Measurements from ENCODE around the gene ARHGEF17. TPM values are rescaled to one million over a fixed set of nuclear protein-coding genes. Genes with fewer than 3 reads are reported as not detected.

ARHGEF17 gene
- total RNA-seq, 3 donors from 2014 or later (not counting 1 experiment from before 2014, with no cell fraction given), result 0.02 to 0.88 (median 0.50) TPM

DNA sequence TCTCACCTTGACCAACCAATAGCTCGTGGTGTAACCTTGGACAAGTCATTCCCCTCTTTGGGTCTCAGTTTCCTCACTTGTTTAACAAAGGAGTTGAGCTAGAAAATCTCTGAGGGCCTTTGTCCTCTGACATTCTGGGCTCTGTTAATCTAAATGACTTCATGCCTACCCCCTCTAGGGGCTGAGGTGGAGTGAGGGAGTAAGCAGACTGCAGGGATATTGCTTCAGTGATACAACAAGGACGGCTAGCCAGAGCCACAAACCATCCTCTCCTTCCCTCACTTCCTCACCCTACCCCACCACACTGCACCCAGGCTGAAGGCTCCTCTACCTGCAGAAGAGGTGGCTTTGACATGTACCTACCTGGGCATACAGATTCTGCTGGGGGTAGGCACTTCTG is 103.0 kb downstream of the ARHGEF17 start:
- Histone ChIP-seq H3K9me3 (ENCODE audit: control insufficient read depth, insufficient read depth, low read length) (no peaks in the 10 kb centered on the region), H3K4me3 (ENCODE audit: low read length) (no peak overlapping the region), H3K27me3 (ENCODE audit: control insufficient read depth, insufficient read depth, low read length) (no peaks in the 10 kb centered on the region), H3K4me1 (ENCODE audit: control insufficient read depth, insufficient read depth, low read length) (no peaks in the 10 kb centered on the region), H3K27ac (ENCODE audit: low read length) (no peak overlapping the region), H3K36me3 (ENCODE audit: control insufficient read depth, insufficient read depth, low read length) (peaks cover 22% of the 10 kb centered on the region)
- no peaks in the 10 kb centered on the region for H3K36me3 Mint-ChIP-seq
- no peak for ATAC-seq
- DNase-seq, result no peak
- WGBS (ENCODE audit: insufficient coverage), result 71% methylated on average over 2 of the region's 2 CpGs
- peaks cover 14 to 22% of the 10 kb centered on the region in 2 donors for H3K4me1 Mint-ChIP-seq
- no peak overlapping the region for H3K27ac Mint-ChIP-seq
- H3K4me3 Mint-ChIP-seq, result no peak overlapping the region
- TF ChIP-seq, protein P1, sequence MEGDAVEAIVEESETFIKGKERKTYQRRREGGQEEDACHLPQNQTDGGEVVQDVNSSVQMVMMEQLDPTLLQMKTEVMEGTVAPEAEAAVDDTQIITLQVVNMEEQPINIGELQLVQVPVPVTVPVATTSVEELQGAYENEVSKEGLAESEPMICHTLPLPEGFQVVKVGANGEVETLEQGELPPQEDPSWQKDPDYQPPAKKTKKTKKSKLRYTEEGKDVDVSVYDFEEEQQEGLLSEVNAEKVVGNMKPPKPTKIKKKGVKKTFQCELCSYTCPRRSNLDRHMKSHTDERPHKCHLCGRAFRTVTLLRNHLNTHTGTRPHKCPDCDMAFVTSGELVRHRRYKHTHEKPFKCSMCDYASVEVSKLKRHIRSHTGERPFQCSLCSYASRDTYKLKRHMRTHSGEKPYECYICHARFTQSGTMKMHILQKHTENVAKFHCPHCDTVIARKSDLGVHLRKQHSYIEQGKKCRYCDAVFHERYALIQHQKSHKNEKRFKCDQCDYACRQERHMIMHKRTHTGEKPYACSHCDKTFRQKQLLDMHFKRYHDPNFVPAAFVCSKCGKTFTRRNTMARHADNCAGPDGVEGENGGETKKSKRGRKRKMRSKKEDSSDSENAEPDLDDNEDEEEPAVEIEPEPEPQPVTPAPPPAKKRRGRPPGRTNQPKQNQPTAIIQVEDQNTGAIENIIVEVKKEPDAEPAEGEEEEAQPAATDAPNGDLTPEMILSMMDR (IDR thresholded peaks at IDR 0.05), result no peak
- intact Hi-C loops (cut with micrococcal nuclease), result no loop called here
- no peaks in the 10 kb centered on the region for H3K27me3 Mint-ChIP-seq (ENCODE audit: low read depth in 2 of 2)
- no peaks in the 10 kb centered on the region for H3K9me3 Mint-ChIP-seq

GRCh38 chr11:73412308-73412707 is 104.2 kb downstream of the ARHGEF17 start:
- no peak overlapping the region for H3K4me3 ChIP-seq (ENCODE audit: low read length)
- H3K9me3 ChIP-seq (ENCODE audit: control insufficient read depth, insufficient read depth, low read length), result no peaks in the 10 kb centered on the region
- no peak overlapping the region for H3K27ac ChIP-seq (ENCODE audit: low read length)
- H3K27ac Mint-ChIP-seq, result peak overlapping the region in 1 of 2 donors; percentile 14
- peaks cover 18% of the 10 kb centered on the region for H3K36me3 ChIP-seq (ENCODE audit: control insufficient read depth, insufficient read depth, low read length)
- no peaks in the 10 kb centered on the region for H3K27me3 Mint-ChIP-seq (ENCODE audit: low read depth in 2 of 2)
- no peak for ATAC-seq
- TF ChIP-seq, protein P1 (IDR thresholded peaks at IDR 0.05), result no peak
- intact Hi-C loops (cut with micrococcal nuclease), result no loop called here
- no peak overlapping the region for H3K4me3 Mint-ChIP-seq
- no peak for DNase-seq
- WGBS (ENCODE audit: insufficient coverage), result 92% methylated on average over 3 of the region's 3 CpGs
- H3K27me3 ChIP-seq (ENCODE audit: control insufficient read depth, insufficient read depth, low read length), result no peaks in the 10 kb centered on the region
- H3K4me1 Mint-ChIP-seq, result peaks cover 20 to 22% of the 10 kb centered on the region in 2 donors
- H3K36me3 Mint-ChIP-seq, result no peaks in the 10 kb centered on the region
- H3K9me3 Mint-ChIP-seq, result no peaks in the 10 kb centered on the region
- H3K4me1 ChIP-seq (ENCODE audit: control insufficient read depth, insufficient read depth, low read length), result no peaks in the 10 kb centered on the region

DNA sequence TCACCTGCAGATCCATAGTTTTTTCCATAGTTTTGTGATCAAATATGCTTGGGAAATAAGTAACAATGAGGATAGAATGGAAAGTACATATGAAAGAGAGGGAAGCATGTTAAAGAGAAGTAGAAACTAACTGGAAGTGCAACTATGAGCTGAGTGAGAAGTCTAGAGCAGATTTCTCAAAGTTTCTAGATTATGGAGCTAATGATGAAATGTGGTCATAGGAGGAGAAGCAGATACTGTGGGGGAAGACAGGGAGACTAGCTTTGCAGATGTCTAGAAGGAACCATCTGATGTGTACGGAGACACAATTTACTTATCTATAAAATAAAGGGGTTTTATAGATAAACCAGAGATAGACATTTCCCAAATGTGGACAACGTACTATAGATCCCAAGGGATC is 105.2 kb downstream of the ARHGEF17 start:
- H3K4me3 Mint-ChIP-seq, result no peak overlapping the region
- DNase-seq (no peak), ATAC-seq (no peak)
- peaks cover 20 to 22% of the 10 kb centered on the region in 2 donors for H3K4me1 Mint-ChIP-seq
- no peaks in the 10 kb centered on the region for H3K9me3 ChIP-seq (ENCODE audit: control insufficient read depth, insufficient read depth, low read length)
- H3K27ac Mint-ChIP-seq, result no peak overlapping the region
- no peaks in the 10 kb centered on the region for H3K36me3 Mint-ChIP-seq
- peaks cover 19% of the 10 kb centered on the region for H3K36me3 ChIP-seq (ENCODE audit: control insufficient read depth, insufficient read depth, low read length)
- H3K4me3 ChIP-seq (ENCODE audit: low read length), result no peak overlapping the region
- H3K27ac ChIP-seq (ENCODE audit: low read length), result no peak overlapping the region
- intact Hi-C loops (cut with micrococcal nuclease), result no loop called here
- H3K27me3 ChIP-seq (ENCODE audit: control insufficient read depth, insufficient read depth, low read length), result no peaks in the 10 kb centered on the region
- no peaks in the 10 kb centered on the region for H3K27me3 Mint-ChIP-seq (ENCODE audit: low read depth in 2 of 2)
- TF ChIP-seq, protein P1 (IDR thresholded peaks at IDR 0.05), result no peak
- H3K4me1 ChIP-seq (ENCODE audit: control insufficient read depth, insufficient read depth, low read length), result no peaks in the 10 kb centered on the region
- H3K9me3 Mint-ChIP-seq, result no peaks in the 10 kb centered on the region
- WGBS (ENCODE audit: insufficient coverage), result 100% methylated on average over 1 of the region's 2 CpGs

- H3K9me3 ChIP-seq (ENCODE audit: control insufficient read depth, insufficient read depth, low read length), result no peaks in the 10 kb centered on the region
- DNase-seq (no peak), ATAC-seq (peak; percentile 69 to 75 (median 70))
- intact Hi-C loops (cut with micrococcal nuclease), result no loop called here
- Mint-ChIP-seq H3K4me3 (no peak overlapping the region), H3K36me3 (no peaks in the 10 kb centered on the region), H3K27ac (peak overlapping the region; percentile 45 to 55), H3K4me1 (peaks cover 15 to 20% of the 10 kb centered on the region in 2 donors), H3K9me3 (no peaks in the 10 kb centered on the region), H3K27me3 (ENCODE audit: low read depth in 2 of 2) (no peaks in the 10 kb centered on the region)
- 29% methylated on average over 1 of the region's 1 CpG for WGBS (ENCODE audit: insufficient coverage)
- H3K36me3 ChIP-seq (ENCODE audit: control insufficient read depth, insufficient read depth, low read length), result peaks cover 12% of the 10 kb centered on the region
- no peak overlapping the region for H3K4me3 ChIP-seq (ENCODE audit: low read length)
- H3K27ac ChIP-seq (ENCODE audit: low read length), result no peak overlapping the region
- H3K4me1 ChIP-seq (ENCODE audit: control insufficient read depth, insufficient read depth, low read length), result no peaks in the 10 kb centered on the region
- TF ChIP-seq, protein P1 (IDR thresholded peaks at IDR 0.05), result no peak
- H3K27me3 ChIP-seq (ENCODE audit: control insufficient read depth, insufficient read depth, low read length), result no peaks in the 10 kb centered on the region
Observed at GRCh38 chr11:73414977-73415651, 107.0 kb downstream of the ARHGEF17 start.

Data from natural killer cell (primary cell).